Medulla oblongata (tissue), 1 donor: ENCODE measurements around the gene CRB1.
"Not testable (repeated sequence)": the region's sequence is repeated elsewhere in the genome, so short reads cannot be mapped to it uniquely, and the experiment has no call there.

Source experiments
- DNase-seq: peaks from one replicate; pipeline ENCODE4 v3.0.0-alpha.2; 2015; ENCODE audit errors: extremely low spot score

CRB1 gene

DNA sequence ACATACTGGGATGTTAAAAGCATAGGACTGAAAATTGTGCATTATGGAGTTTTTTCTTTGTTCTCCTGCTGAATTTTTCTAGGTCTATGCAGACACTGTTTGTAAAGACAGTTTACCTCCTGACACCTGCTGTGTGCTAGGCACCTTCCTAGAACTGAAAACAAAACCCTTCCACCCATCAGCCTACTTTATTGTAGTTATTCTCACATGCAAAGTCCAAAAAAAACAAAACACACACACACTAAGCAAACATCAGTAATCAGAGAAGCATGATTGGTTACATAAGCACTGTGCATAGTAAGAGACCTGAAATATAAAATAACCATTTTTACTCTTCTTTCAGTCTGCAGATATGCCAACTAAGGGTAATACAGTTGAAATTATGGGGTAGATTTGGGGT lies 195.1 kb downstream of the CRB1 start:
- DNase-seq = no peak

- peak; percentile 38 for DNase-seq
Measured at GRCh38 chr1:197464044-197464443, 196.0 kb downstream of the CRB1 start.

GRCh38 chr1:197465528-197466327 lies 197.7 kb downstream of the CRB1 start:
- no peak for DNase-seq

DNA sequence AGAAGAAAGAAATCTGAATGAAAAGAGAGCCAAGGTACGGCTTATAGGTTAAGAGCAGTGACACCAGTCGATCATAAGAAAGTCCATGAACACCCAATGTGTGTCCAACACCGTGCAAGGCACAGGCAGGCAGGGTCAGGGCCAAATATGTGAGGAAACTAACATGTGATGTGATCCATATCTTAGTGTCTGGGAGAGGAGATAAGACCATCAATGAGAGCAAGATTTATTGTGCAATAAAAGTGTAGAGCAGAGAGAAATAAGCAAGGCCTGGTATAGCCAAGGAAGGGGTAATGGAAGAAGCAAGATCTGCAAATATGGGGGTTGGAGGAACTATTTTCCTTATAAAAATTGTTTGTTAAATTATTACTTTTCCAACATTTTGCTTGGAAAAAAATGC lies 198.8 kb downstream of the CRB1 start:
- no peak for DNase-seq

- DNase-seq = no peak
Measured at GRCh38 chr1:197467881-197468280, 199.8 kb downstream of the CRB1 start.

DNA sequence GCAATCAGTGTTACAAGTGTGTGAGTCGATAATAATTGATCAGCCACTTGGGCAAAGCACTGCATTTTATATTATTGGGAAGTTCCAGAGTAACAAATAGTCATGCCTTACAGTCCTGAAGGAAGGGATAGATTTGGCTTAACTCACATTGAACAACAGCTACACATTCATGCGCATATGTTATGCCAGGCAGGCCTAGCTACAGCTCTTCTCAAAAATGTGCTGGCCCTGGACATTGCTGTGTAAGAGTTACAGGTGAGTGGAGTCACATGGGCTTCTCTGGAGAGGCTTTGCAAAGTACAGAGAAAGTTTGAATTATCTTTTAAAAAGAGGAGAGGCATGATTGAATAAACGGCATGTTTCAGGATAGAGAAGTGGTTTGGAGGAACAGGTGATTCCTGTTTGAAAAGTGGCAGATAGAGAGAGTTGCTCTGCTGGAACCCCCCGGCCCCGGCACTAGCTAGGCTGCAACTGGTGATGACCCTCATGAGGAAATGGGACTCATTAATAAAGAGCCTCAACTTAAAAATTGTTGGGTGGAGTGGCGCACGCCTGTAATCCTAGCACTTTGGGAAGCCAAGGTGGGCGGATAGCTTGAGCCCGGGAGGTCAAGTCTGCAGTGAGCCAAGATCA lies 200.6 kb downstream of the CRB1 start:
- no peak for DNase-seq

GRCh38 chr1:197469620-197470210 lies 201.7 kb downstream of the CRB1 start:
- no peak for DNase-seq

DNA sequence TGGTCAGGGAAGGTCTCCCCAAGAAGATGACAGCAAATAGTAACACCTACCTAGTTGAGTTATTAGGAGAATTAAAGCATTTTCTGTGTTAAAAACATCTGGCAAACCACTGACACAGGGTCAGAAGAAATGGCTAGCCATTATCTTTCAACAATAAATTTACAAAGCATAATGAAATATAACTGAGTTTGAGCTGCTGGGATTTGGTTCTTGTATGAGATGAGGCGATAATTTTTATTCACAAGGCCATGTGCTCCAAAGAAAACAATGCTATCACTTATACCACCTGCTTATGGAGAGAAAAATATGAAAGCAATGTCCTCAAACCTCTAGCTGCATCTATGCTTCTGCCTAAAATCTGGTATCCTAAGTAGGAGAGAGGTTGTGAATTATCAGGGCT lies 202.3 kb downstream of the CRB1 start:
- no peak for DNase-seq

GRCh38 chr1:197471248-197471985 lies 203.4 kb downstream of the CRB1 start:
- peak; percentile 10 for DNase-seq

DNA sequence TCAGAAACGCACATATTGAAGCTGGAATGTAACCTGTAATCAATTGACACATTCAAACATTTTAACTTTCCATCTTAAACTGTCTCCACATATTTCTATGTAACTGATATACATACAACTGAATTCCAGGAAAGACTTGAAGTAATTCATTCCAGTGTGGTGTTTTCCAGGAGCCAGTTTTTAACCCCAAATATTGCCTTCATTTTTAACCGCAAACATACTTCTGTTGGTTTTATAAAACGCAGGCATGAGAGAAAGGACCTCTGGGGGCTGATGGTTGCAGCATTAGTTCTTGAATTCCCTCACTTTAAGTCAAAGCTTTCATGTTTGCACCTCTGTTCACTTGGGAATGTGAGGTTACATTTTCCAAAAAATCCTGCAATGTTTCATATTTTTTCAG lies 204.1 kb downstream of the CRB1 start:
- DNase-seq = no peak

DNA sequence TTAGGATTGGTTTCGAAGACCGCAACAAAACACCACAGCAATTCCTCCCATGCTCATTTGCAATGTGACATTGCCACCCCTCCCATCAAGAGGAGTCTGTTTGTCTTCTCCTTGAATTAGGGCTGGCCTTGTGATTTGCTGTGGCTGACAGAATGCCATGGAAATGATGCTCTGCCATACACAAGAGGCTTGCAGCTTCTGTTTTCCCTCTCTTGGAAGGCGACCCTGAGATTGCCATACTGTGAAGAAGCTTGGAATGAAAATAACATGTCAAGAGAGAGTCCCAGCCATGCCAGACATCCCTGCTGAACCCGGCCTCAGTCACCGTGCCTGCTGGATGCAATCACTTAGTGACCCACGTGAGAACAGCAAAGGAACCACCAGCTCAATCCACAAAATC lies 212.4 kb downstream of the CRB1 start:
- DNase-seq = no peak

DNA sequence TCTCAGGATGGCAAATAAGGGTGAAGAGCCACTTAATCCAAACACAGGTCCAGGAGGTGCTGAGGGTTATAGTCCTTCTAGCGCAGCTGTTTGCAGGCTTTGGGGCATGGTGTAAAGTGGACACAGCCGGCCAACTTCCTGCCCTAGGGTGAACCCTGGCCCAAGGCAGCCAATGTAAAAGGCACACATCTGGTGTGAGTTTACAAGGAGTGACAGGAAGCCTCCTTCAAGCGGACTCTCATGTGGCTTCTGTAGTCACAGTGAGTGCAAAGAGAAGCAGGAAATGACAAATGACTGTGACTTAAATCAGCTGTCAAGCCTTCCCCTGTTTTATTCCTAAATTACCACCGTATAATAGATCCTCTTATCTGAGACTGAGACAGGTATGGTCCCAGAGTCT lies 213.0 kb downstream of the CRB1 start:
- DNase-seq = no peak

- DNase-seq = no peak
Measured at GRCh38 chr1:197485790-197486189, 217.7 kb downstream of the CRB1 start.

DNA sequence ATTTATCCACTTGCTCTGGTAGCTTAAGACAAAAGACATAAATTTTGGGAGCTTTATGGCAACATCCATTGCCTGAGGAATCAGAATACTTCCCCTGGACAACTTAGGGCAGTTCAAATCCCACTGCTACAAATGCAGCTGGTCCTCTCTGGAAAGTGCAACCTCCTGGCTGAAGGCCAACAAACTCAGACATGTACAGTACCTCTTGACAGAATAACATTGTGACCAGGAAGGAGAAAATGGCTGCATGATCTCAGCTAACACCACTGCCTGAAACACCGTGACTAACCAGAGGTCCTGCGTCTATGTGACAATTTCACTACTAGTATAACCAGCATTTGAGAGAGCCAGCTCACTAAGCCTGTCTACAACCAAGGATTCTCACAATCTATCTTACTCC lies 218.9 kb downstream of the CRB1 start:
- DNase-seq = no peak

- DNase-seq = not testable (repeated sequence)
Measured at GRCh38 chr1:197491505-197491904, 223.5 kb downstream of the CRB1 start.

DNA sequence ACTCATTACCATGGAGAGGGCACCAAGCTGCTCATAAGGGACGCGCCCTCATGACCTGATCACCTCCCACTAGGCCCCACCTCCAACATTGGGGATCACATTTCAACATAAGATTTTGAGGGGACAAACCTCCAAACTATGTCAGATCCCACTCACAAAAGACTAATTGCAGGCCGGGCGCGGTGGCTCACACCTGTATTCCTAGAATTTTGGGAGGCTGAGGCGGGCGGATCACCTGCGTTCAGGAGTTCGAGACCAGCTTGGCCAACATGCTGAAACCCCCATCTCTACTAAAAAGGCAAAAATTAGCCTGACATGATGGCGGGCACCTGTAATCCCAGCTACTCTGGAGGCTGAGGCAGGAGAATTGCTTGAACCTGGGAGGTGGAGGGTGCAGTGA lies 228.7 kb downstream of the CRB1 start:
- DNase-seq = no peak

- DNase-seq = no peak
Measured at GRCh38 chr1:197510691-197511378, 242.8 kb downstream of the CRB1 start.

GRCh38 chr1:197515421-197515820 lies 247.4 kb downstream of the CRB1 start:
- no peak for DNase-seq

- DNase-seq = no peak
Measured at GRCh38 chr1:197519741-197520334, 251.8 kb downstream of the CRB1 start.

DNA sequence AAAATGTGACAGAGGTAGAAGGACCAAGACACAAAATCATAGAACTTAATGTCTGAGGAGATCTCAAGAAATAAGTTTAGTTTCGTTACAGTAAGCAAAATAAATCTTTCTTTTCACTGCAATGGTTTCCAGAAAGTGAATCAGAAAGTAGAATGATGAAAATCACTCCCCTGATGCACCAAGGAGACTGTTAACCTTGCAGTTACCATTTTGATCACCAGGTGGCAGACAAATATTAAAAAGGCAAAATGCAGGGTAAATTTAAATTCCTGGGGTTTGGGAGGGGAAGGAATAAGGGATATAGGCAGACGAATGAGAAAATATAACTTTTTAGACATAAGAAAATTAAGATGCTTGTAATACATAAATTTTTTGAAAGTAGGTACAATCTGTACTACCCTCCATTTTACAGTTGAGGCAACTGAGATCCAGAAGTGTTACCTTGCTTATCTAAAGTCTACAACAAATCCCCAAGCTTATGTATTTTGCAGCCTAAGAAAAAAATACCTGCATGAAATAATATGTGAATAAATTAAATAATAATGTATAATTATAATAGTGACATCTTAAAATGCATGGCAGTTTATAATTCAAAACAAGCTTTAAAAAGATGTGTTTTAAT lies 253.2 kb downstream of the CRB1 start:
- DNase-seq = peak; percentile 40
